GM08714 (cell line): ENCODE data around the gene ANKRD53.
"Not testable (repeated sequence)": the region's sequence is repeated elsewhere in the genome, so short reads cannot be mapped to it uniquely, and the experiment has no call there.

Source experiments
- H3K4me3 ChIP-seq: fragments of 200-500 bp; sonication (Bioruptor generic); 2 replicates; pipeline ENCODE4 v1.5.1; 2014; ENCODE audit warnings: mild to moderate bottlenecking, low read length, inconsistent platforms
- ZNF274 ChIP-seq: IDR thresholded peaks from 2 replicates; pipeline ENCODE4 v1.6.1; 2012; ENCODE audit warnings: mild to moderate bottlenecking, low read depth, low read length

The ANKRD53 gene

GRCh38 chr2:70999362-70999761 is 20.9 kb downstream of the ANKRD53 start:
- H3K4me3 ChIP-seq = no peak overlapping the region

GRCh38 chr2:70999931-71000330 is 21.5 kb downstream of the ANKRD53 start:
- H3K4me3 ChIP-seq = not testable (repeated sequence)

More at GRCh38 chr2:70999362-70999761, 20.9 kb downstream of the ANKRD53 start:
- TF ChIP-seq ZNF274 = no peak

- H3K4me3 ChIP-seq = peak overlapping the region; percentile 35; the same call in 1 of the 2 replicates
- TF ChIP-seq ZNF274 = no peak
Observed at GRCh38 chr2:71000780-71001591, 22.6 kb downstream of the ANKRD53 start.

- no peak for TF ChIP-seq ZNF274
- H3K4me3 ChIP-seq = no peak overlapping the region
Observed at GRCh38 chr2:71001592-71001927, 23.1 kb downstream of the ANKRD53 start.

- no peak for TF ChIP-seq ZNF274
- no peak overlapping the region for H3K4me3 ChIP-seq
Observed at GRCh38 chr2:71001981-71002570, 23.6 kb downstream of the ANKRD53 start.

GRCh38 chr2:71003396-71003795 is 25.0 kb downstream of the ANKRD53 start:
- H3K4me3 ChIP-seq = no peak overlapping the region
- no peak for TF ChIP-seq ZNF274

GRCh38 chr2:71003966-71004755 is 25.7 kb downstream of the ANKRD53 start:
- TF ChIP-seq ZNF274 = no peak
- H3K4me3 ChIP-seq = no peak overlapping the region

- no peak overlapping the region for H3K4me3 ChIP-seq
- TF ChIP-seq ZNF274 = no peak
Observed at GRCh38 chr2:71004857-71005256, 26.4 kb downstream of the ANKRD53 start.

- TF ChIP-seq ZNF274 = no peak
Observed at GRCh38 chr2:71005271-71006202, 27.1 kb downstream of the ANKRD53 start.

GRCh38 chr2:71006323-71006722 is 27.9 kb downstream of the ANKRD53 start:
- H3K4me3 ChIP-seq = no peak overlapping the region
- no peak for TF ChIP-seq ZNF274

More at GRCh38 chr2:71005271-71006202, 27.1 kb downstream of the ANKRD53 start:
- no peak overlapping the region for H3K4me3 ChIP-seq

GRCh38 chr2:71006955-71007799 is 28.7 kb downstream of the ANKRD53 start:
- H3K4me3 ChIP-seq = no peak overlapping the region
- TF ChIP-seq ZNF274 = no peak

- no peak for TF ChIP-seq ZNF274
- H3K4me3 ChIP-seq = no peak overlapping the region
Observed at GRCh38 chr2:71008342-71008741, 29.9 kb downstream of the ANKRD53 start.

GRCh38 chr2:71011786-71012185 is 33.4 kb downstream of the ANKRD53 start:
- not testable (repeated sequence) for H3K4me3 ChIP-seq
